SK-N-MC (cell line): Measurements from ENCODE around the gene SYNM.

ENCODE experiments used
- DNase-seq: peaks from one replicate; pipeline ENCODE4 v3.0.0-alpha.2; 2011; ENCODE audit warnings: low read depth, low spot score
- H3K27ac ChIP-seq: fragments of 200-600 bp; sonication (generic); 2 replicates; pipeline ENCODE4 v1.5.1; 2016; ENCODE audit warnings: mixed run types
- H3K36me3 ChIP-seq: fragments of 200-600 bp; sonication (generic); 2 replicates; pipeline ENCODE4 v1.6.1; 2017; ENCODE audit warnings: antibody characterized with exemption, low read length, mixed read lengths; ENCODE audit not compliant: insufficient read depth
- H3K4me3 ChIP-seq: fragments of 200-600 bp; sonication (generic); 2 replicates; pipeline ENCODE4 v1.5.1; 2016
- H3K9ac ChIP-seq: fragments of 200-600 bp; sonication (generic); 2 replicates; pipeline ENCODE4 v1.8.0; 2017; ENCODE audit warnings: mixed run types, mixed read lengths; ENCODE audit not compliant: insufficient read length
- H3K9me3 ChIP-seq: fragments of 200-600 bp; sonication (generic); 2 replicates; pipeline ENCODE4 v1.6.1; 2017; ENCODE audit warnings: low read depth, mild to moderate bottlenecking, antibody characterized with exemption, low read length, moderate library complexity, mixed read lengths
- EZH2 ChIP-seq: fragments of 200-600 bp; sonication (generic); IDR thresholded peaks from one replicate; pipeline ENCODE4 v1.6.1; 2017; ENCODE audit warnings: antibody characterized with exemption
- FOXP2 ChIP-seq: optimal IDR thresholded peaks from 2 replicates; pipeline ENCODE3; 2011; ENCODE audit warnings: mild to moderate bottlenecking, moderate library complexity; ENCODE audit not compliant: insufficient read depth; ENCODE audit errors: extremely low read length, control extremely low read depth
- POLR2AphosphoS5 ChIP-seq: IDR thresholded peaks from 2 replicates; pipeline ENCODE4 v1.6.1; 2012; ENCODE audit warnings: mild to moderate bottlenecking, low read depth, low read length, borderline replicate concordance

SYNM gene

DNA sequence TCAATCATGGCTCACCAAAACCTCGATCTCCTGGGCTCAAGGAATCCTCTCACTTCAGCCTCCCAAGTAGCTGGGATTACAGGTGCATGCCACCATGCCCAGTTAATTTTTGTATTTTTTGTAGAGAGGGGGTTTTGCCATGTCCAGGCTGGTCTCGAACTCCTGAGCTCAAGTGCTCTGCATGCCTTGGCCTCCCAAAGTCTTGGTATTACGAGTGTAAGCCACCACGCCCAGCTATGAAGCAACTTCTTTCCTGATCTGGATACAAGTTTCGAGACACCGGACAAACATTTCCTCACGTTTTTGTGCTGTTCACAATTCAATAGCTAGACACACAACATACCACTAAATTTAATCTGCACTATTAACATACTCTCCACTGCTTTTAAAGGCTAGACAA is 3.4 kb upstream of the SYNM start:
- Histone ChIP-seq H3K9ac (no peak overlapping the region), H3K4me3 (no peak overlapping the region), H3K27ac (no peak overlapping the region), H3K9me3 (no peaks in the 10 kb centered on the region), H3K36me3 (no peaks in the 10 kb centered on the region)
- no peak for DNase-seq
- TF ChIP-seq POLR2AphosphoS5 (no peak), FOXP2 (no peak), EZH2 (no peak)

DNA sequence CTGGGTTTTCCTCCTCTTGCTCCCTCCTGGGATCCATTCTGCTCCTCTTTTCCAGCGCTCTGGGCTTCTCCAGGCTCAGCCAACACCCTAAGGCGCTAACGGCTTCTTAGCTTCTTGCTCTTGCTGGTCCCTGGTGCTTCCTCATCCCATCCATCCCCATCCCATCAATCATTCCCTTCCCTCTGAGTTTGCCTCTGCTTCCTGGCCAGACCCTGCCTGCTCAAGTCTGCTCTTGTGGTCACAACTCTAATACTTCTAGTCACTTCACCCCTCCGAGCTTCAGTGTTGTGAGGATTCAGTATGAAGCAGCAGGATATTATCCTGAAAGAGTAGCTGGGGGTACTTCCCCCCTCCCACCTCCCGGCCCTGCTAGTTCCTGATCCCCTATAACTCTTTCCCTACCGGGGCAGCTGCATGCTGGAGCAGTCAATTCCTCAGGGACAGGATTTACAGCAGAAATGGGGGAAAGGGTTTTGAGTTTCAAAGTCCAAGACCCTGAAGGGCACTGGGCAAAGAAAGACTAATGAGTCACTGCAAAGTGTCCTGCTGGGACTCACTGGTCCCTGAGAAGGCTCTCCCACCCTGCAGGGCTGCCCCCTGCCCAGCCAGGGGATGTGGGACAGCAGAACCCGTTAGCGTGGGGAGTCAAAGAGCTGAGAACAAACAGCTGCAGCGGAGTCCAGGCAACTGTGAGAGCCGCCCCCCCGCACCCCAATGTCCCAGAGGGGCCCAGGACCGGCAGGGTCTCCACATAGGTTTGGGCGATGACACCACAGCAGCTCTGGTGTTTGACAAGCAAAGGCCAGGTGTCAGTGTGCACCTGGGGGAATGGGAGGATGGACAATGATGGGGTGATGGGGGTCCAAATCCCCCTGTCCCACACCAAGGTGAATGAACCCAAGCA is 2.3 kb upstream of the SYNM start:
- Histone ChIP-seq H3K36me3 (no peaks in the 10 kb centered on the region), H3K9me3 (no peaks in the 10 kb centered on the region), H3K9ac (no peak overlapping the region), H3K4me3 (no peak overlapping the region), H3K27ac (no peak overlapping the region)
- no peak for TF ChIP-seq FOXP2
- no peak for TF ChIP-seq EZH2
- no peak for TF ChIP-seq POLR2AphosphoS5
- DNase-seq: no peak

DNA sequence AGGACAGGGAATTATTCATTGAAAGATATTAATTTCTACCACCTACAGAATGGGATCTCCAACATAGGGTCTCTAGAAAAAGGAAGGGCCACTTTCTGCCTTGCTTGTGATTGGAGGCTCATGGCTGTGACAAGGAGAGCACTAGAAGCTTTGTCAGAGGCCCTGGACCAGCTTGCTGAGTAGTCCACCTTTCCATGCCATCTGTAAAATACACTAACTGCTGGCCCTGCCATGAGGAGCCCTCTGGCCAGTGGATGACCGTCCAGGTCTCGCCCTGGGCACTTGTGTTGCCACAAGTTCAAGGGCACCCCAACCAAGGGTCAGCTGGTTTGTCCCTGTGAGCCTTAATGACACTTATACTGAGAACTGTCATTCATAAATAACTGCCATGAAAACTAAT is 1.6 kb upstream of the SYNM start:
- H3K36me3 ChIP-seq: no peaks in the 10 kb centered on the region
- H3K9me3 ChIP-seq: no peaks in the 10 kb centered on the region
- DNase-seq: no peak
- no peak overlapping the region for H3K4me3 ChIP-seq
- no peak overlapping the region for H3K9ac ChIP-seq
- no peak for TF ChIP-seq POLR2AphosphoS5
- no peak for TF ChIP-seq EZH2
- TF ChIP-seq FOXP2: no peak
- no peak overlapping the region for H3K27ac ChIP-seq

DNA sequence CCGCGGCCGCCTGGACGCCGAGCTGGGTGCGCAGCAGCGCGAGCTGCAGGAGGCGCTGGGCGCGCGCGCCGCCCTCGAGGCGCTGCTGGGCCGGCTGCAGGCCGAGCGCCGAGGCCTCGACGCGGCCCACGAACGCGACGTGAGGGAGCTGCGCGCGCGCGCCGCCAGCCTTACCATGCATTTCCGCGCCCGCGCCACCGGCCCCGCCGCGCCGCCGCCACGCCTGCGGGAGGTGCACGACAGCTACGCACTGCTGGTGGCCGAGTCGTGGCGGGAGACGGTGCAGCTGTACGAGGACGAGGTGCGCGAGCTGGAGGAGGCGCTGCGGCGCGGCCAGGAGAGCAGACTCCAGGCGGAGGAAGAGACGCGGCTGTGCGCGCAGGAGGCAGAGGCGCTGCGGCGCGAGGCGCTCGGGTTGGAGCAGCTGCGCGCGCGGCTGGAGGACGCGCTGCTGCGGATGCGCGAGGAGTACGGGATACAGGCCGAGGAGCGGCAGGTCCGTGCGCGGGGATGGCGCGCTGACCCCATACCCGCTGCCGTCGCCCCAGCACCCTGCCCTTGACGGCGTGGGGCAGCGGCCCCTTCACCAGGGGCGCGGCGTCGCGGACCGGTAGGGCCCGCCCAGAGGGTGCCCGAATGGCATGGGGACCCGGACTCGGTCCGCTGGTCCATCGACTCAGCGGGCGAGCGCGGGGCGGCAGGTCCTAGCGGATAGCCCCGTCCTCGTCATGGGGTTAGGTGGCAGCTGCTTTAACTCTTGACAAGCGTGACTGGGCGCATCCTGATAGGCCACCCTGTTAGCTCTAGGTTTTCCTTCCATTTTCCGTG is 848 bp downstream of the SYNM start:
- H3K9ac ChIP-seq: no peak overlapping the region
- H3K36me3 ChIP-seq: no peaks in the 10 kb centered on the region
- TF ChIP-seq EZH2 (no peak), FOXP2 (no peak), POLR2AphosphoS5 (no peak)
- H3K9me3 ChIP-seq: no peaks in the 10 kb centered on the region
- no peak overlapping the region for H3K27ac ChIP-seq
- H3K4me3 ChIP-seq: peak overlapping the region; percentile 82
- no peak for DNase-seq

DNA sequence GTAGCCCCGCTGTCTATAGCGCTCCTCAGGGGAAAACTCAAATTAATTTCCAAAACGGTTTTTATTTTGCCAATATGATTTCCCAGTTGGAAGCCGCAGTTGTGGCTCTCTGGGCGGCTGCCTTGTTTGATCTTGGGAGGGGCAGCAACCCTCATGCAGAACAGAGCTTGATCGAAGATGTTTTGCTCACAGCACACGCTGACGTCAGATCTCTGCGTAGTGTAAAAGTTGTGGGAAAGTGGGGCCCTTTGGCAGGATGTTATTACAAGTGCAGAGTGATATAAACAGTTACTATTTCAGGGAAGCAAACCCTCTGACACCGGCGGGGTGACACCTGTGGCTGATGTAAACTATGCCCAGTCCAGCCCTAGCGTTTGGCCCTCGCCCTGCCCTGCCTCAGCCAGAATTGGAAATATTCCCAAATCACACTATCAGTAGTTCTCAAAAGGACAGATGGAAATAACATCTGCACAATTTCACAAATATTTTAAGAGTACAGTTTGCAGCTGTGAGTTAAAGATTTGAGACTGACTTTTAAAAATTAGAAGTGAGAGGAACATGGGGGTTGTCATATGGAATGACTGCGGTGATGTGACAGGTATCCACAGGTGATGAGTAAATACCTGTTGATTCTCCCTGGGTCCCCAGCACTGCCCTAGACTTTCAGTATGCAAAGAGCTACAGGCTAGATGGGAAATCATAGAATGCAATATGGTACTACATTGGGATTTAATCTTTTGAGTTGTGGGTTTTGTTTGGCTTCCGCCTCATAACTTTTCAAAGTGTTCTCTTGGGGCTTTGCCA is 1.7 kb downstream of the SYNM start:
- H3K27ac ChIP-seq: no peak overlapping the region
- H3K36me3 ChIP-seq: no peaks in the 10 kb centered on the region
- TF ChIP-seq POLR2AphosphoS5 (no peak), EZH2 (no peak)
- no peaks in the 10 kb centered on the region for H3K9me3 ChIP-seq
- no peak overlapping the region for H3K4me3 ChIP-seq
- DNase-seq: no peak
- no peak overlapping the region for H3K9ac ChIP-seq

DNA sequence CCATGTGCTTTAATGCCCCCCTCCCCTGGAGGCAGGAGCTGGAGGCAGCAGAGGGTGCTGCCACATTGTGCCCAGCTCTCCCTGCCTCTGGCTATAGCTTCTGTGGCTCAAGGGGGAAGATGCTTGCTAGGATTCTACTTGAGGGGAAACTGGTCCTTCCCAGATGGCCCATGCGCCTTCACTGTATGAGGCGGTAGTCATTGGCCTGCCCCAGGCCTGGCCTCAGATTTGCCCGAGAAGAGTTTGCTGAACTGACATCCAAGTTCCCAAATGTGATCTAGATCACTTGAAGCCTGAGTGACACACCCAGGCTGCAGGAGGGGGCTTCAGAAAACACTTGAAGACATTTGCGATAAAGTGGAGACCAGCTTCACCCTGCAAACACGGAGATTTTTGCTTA is 4.1 kb downstream of the SYNM start:
- H3K9ac ChIP-seq: no peak overlapping the region
- no peak overlapping the region for H3K4me3 ChIP-seq
- no peaks in the 10 kb centered on the region for H3K9me3 ChIP-seq

GRCh38 chr15:99109555-99110021 is 4.7 kb downstream of the SYNM start:
- no peak for DNase-seq
- no peak for TF ChIP-seq POLR2AphosphoS5
- TF ChIP-seq FOXP2: no peak
- no peak for TF ChIP-seq EZH2
- Histone ChIP-seq H3K4me3 (no peak overlapping the region), H3K9ac (no peak overlapping the region), H3K27ac (no peak overlapping the region), H3K9me3 (no peaks in the 10 kb centered on the region), H3K36me3 (no peaks in the 10 kb centered on the region)

More for the DNA sequence above, 4.1 kb downstream of the SYNM start:
- no peak overlapping the region for H3K27ac ChIP-seq
- no peak for DNase-seq
- no peak for TF ChIP-seq EZH2
- TF ChIP-seq POLR2AphosphoS5: no peak
- no peaks in the 10 kb centered on the region for H3K36me3 ChIP-seq

GRCh38 chr15:99110093-99110492 is 5.2 kb downstream of the SYNM start:
- H3K27ac ChIP-seq: no peak overlapping the region
- no peak overlapping the region for H3K4me3 ChIP-seq
- H3K9ac ChIP-seq: no peak overlapping the region
- no peaks in the 10 kb centered on the region for H3K9me3 ChIP-seq
- no peak for DNase-seq
- H3K36me3 ChIP-seq: no peaks in the 10 kb centered on the region
- TF ChIP-seq EZH2 (no peak), FOXP2 (no peak)
